ENCODE data around the gene TAMALIN. TPM values are rescaled to one million over a fixed set of nuclear protein-coding genes. Genes with fewer than 3 reads are reported as not detected.

TAMALIN gene
- total RNA-seq, 1 donor from 2014 or later = 31.3 TPM

DNA sequence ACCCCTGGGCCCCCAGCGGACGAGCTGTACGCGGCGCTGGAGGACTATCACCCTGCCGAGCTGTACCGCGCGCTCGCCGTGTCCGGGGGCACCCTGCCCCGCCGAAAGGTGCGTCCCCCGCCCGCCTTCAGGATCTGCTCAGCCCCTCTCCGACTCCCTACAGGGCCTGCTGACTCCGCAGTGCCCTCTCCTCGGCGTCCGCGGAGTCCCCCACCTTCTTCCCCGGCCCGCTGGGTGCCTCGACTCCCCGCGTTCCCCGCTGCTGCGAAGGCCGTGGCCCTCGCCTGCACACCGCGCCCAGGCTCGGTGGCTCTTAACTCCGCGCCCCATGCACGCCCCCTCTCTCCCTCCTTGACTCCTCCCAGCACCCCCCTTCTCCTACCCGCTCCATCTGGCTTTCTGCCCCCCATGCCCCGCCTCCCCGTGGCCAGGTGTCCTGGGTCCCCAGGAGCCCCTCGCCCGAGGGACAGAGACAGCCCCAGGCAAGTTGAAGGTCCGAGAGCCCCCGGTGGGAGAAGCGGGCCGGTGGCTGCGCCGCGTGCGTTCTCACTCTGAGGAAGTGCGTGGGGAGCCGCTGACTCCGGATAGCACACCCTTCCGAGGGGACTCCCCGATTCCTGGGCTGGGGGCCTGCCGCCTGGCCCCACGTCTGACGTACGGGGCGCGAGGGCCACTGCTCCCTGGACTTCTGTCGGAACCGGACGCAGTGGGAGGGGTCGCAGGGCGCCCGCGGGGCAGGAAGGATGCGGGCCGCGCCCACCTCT lies 594 bp downstream of the TAMALIN start:
- Mint-ChIP-seq H3K4me3 (ENCODE audit: unreplicated experiment) (peak overlapping the region; percentile 83), H3K9me3 (ENCODE audit: unreplicated experiment) (peaks cover 12% of the 10 kb centered on the region), H3K36me3 (ENCODE audit: unreplicated experiment) (peaks cover 3% of the 10 kb centered on the region), H3K27me3 (ENCODE audit: unreplicated experiment) (peaks cover 7% of the 10 kb centered on the region), H3K27ac (ENCODE audit: unreplicated experiment) (no peak overlapping the region), H3K4me1 (ENCODE audit: low read depth, unreplicated experiment) (peaks cover 46% of the 10 kb centered on the region)
- DNase-seq = no peak
- TF ChIP-seq CTCF (IDR thresholded peaks at IDR 0.05; ENCODE audit: partially characterized antibody, unreplicated experiment) = no peak

DNA sequence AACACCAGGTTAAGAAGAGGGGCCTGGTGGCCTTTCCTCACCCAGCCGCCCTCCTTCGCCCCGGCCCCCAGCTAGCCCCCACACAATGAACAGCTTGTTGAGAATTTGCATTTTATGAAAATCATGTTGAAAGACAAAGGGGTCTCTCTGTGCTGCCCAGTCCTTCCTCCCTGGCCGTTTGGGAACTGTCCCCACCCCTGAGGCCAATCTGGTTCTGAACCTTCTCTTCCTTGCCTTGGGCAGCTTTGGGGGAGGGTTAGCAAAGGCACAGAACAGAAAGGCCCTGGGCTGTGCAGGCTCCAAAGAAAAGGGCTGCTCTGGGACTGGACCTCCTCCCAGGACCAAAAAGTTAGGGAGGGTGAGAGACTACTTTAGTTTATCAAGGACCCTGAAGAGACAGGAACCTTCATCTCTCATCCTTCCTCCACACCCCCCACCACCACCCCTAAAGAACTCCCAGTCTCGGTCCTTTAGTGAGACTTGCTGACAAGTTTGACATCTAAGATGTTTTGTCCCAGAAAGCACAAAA lies 1.3 kb downstream of the TAMALIN start:
- no peak overlapping the region for H3K27ac Mint-ChIP-seq (ENCODE audit: unreplicated experiment)
- TF ChIP-seq CTCF (IDR thresholded peaks at IDR 0.05; ENCODE audit: partially characterized antibody, unreplicated experiment) = no peak
- H3K27me3 Mint-ChIP-seq (ENCODE audit: unreplicated experiment) = peaks cover 5% of the 10 kb centered on the region
- H3K4me1 Mint-ChIP-seq (ENCODE audit: low read depth, unreplicated experiment) = peaks cover 39% of the 10 kb centered on the region
- no peak for DNase-seq
- no peaks in the 10 kb centered on the region for H3K36me3 Mint-ChIP-seq (ENCODE audit: unreplicated experiment)
- H3K4me3 Mint-ChIP-seq (ENCODE audit: unreplicated experiment) = peak overlapping the region; percentile 71
- H3K9me3 Mint-ChIP-seq (ENCODE audit: unreplicated experiment) = peaks cover 10% of the 10 kb centered on the region

GRCh38 chr12:52009081-52009751 lies 2.5 kb downstream of the TAMALIN start:
- peaks cover 7% of the 10 kb centered on the region for H3K9me3 Mint-ChIP-seq (ENCODE audit: unreplicated experiment)
- H3K4me3 Mint-ChIP-seq (ENCODE audit: unreplicated experiment) = peak overlapping the region; percentile 9
- no peak overlapping the region for H3K27ac Mint-ChIP-seq (ENCODE audit: unreplicated experiment)
- peaks cover 10% of the 10 kb centered on the region for H3K27me3 Mint-ChIP-seq (ENCODE audit: unreplicated experiment)
- no peak for DNase-seq
- TF ChIP-seq CTCF (IDR thresholded peaks at IDR 0.05; ENCODE audit: partially characterized antibody, unreplicated experiment) = no peak
- no peaks in the 10 kb centered on the region for H3K36me3 Mint-ChIP-seq (ENCODE audit: unreplicated experiment)
- peaks cover 29% of the 10 kb centered on the region for H3K4me1 Mint-ChIP-seq (ENCODE audit: low read depth, unreplicated experiment)

- H3K9me3 Mint-ChIP-seq (ENCODE audit: unreplicated experiment) = peaks cover 7% of the 10 kb centered on the region
- TF ChIP-seq CTCF (IDR thresholded peaks at IDR 0.05; ENCODE audit: partially characterized antibody, unreplicated experiment) = no peak
- peaks cover 21% of the 10 kb centered on the region for H3K4me1 Mint-ChIP-seq (ENCODE audit: low read depth, unreplicated experiment)
- peak overlapping the region; percentile 25 for H3K4me3 Mint-ChIP-seq (ENCODE audit: unreplicated experiment)
- no peaks in the 10 kb centered on the region for H3K36me3 Mint-ChIP-seq (ENCODE audit: unreplicated experiment)
- peak; percentile 73 for DNase-seq
- H3K27me3 Mint-ChIP-seq (ENCODE audit: unreplicated experiment) = peaks cover 11% of the 10 kb centered on the region
- H3K27ac Mint-ChIP-seq (ENCODE audit: unreplicated experiment) = no peak overlapping the region
These were observed 3.4 kb downstream of the TAMALIN start for GRCh38 chr12:52010152-52010622.

Data from glutamatergic neuron (in vitro differentiated cells).